GM21737 (cell line): ENCODE measurements around the gene RPS5.
"Not testable (repeated sequence)": the region's sequence is repeated elsewhere in the genome, so short reads cannot be mapped to it uniquely, and the experiment has no call there.

Experiments used
- ATAC-seq: cut with Tn5 transposase; IDR thresholded peaks from one replicate; pipeline ENCODE4 v1.9.1; 2021; ENCODE audit warnings: mild to moderate bottlenecking, moderate library complexity; ENCODE audit not compliant: unreplicated experiment

Gene RPS5

GRCh38 chr19:58386576-58387337 is at the start of gene RPS5:
Gene RPS5, plus strand, starts transcription at chr19:58387269. Its CDS starts 869 bp downstream, at chr19:58388138.
- ATAC-seq: peak; percentile 76

DNA sequence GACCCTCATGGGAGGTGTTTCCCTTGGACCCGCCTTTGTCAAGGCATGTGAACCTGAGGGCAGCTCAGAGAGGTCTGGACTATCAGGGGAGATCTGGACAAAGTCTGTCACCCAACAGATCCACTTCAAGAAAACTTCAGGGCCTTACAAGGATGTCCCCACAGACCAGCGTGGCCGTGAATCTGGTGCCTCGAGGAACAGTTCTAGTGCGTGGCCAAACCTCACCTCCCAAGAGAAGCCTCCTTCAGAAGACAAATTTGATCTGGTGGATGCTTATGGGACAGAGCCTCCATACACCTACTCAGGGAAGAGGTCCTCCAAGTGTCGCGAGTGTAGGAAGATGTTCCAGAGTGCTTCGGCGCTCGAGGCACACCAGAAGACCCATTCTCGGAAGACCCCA is 48.7 kb upstream of the RPS5 start:
- ATAC-seq: no peak

DNA sequence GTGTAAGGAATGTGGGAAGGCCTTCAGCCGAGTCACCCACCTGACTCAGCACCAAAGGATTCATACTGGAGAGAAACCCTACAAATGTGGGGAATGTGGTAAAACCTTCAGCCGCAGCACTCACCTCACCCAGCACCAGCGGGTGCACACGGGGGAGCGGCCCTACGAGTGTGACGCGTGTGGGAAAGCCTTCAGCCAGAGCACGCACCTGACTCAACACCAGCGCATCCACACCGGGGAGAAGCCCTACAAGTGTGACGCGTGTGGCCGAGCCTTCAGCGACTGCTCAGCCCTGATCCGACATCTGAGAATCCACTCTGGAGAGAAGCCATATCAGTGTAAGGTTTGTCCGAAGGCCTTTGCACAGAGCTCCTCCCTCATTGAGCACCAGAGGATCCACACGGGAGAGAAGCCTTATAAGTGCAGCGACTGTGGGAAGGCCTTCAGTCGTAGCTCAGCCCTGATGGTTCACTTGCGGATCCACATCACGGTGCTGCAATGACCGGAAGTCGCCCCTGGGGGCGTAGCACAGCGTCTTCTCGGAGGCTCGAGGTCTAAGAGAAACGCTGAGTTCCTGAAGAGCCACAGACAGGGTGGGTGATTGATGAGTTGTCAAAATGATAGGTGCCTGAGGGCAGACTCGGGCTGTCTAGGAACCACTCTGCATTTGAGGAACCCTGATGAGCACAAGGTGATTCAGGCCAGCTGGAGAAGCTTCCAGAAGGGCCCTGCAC is 48.1 kb upstream of the RPS5 start:
- ATAC-seq: no peak

DNA sequence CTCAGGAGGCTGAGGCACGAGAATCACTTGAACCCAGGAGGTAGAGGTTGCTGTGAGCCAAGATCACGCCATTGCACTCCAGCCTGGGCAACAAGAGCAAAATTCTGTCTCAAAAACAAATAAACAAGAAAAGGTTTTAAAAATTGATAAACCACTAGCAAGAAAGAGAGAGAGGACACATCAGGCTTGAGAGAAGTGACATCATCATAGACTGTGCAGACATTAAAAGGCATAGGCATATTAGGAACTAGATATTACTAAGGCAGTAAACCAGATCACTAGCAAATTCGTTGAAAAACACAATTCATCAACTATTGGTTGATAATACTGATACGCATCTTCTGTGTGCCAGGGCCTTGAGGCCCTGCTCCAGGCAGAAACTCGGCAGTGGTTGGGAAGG is 41.5 kb upstream of the RPS5 start:
- ATAC-seq: no peak

GRCh38 chr19:58346961-58347929 is 39.8 kb upstream of the RPS5 start:
- ATAC-seq: peak; percentile 82

- ATAC-seq: not testable (repeated sequence)
Observed at GRCh38 chr19:58348080-58348479, 39.0 kb upstream of the RPS5 start.

- ATAC-seq: no peak
Observed at GRCh38 chr19:58349590-58349989, 37.5 kb upstream of the RPS5 start.

- ATAC-seq: no peak
Observed at GRCh38 chr19:58350001-58350861, 36.8 kb upstream of the RPS5 start.

DNA sequence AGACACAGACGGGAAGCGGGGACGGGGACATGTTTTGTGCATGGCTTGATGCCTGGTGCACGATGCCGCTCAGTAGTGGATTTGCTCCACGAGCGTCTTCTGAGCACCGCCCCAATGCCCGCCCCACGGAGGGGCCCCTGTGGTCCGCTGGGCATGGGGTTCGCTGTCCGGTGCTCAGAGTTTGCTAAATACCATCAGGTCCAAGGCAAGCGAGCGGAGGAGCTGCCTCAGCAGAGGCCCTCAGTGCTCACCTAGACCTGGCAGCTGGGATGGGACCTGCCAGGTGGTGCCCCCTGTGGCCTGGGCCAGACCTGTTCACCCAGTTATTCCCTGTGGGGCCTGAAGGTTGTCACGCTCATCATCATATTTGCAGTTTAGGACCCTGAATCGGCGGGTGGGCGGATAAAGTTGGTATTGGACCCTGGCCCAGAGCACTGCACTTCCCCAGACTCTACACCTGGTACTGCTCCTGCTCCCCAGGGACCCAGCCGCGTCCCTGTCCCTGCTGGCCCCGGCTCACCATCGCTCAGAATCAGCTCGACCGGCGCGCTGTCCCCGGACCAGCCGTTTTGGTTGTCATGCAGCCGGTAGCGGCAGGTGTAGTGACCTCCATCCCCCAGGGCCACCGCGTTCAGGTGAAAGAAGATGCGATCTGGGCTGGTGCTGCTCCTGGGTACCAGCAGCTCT is 36.1 kb upstream of the RPS5 start:
- no peak for ATAC-seq

DNA sequence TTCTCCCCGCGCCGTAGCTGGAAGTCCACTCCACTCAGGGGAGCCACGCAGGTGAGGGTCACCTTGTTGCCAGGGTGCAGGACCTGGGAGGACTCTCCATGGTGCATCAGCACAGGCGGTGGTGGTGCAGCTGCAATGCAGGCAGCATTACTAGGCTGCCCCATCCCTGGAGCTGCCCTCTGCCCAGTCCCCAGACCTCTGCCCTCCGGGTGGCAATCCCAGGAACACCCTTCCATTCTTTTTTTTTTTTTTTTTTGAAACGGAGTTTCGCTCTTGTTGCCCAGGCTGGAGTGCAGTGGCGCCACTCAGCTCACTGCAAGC is 35.6 kb upstream of the RPS5 start:
- no peak for ATAC-seq

GRCh38 chr19:58351990-58352755 is 34.9 kb upstream of the RPS5 start:
- no peak for ATAC-seq

- no peak for ATAC-seq
Observed at GRCh38 chr19:58352760-58353671, 34.1 kb upstream of the RPS5 start, which contains the start of gene A1BG. Gene A1BG, minus strand, starts transcription at chr19:58353492. Its CDS starts 55 bp downstream, at chr19:58353437.

- ATAC-seq: no peak
Observed at GRCh38 chr19:58353717-58354477, 33.2 kb upstream of the RPS5 start.

GRCh38 chr19:58354478-58355030 is 32.5 kb upstream of the RPS5 start:
- no peak for ATAC-seq

- ATAC-seq: no peak
Observed at GRCh38 chr19:58355215-58355796, 31.8 kb upstream of the RPS5 start.
